Measurements from ENCODE around the gene PFKL. TPM values are rescaled to one million over a fixed set of nuclear protein-coding genes. Genes with fewer than 3 reads are reported as not detected.

Gene PFKL
- total and polyA plus RNA-seq, 2 of the 8 experiments (the other 6 are each of a cell fraction or from before 2014, with no cell fraction given): 80.2 to 82.3 TPM

DNA sequence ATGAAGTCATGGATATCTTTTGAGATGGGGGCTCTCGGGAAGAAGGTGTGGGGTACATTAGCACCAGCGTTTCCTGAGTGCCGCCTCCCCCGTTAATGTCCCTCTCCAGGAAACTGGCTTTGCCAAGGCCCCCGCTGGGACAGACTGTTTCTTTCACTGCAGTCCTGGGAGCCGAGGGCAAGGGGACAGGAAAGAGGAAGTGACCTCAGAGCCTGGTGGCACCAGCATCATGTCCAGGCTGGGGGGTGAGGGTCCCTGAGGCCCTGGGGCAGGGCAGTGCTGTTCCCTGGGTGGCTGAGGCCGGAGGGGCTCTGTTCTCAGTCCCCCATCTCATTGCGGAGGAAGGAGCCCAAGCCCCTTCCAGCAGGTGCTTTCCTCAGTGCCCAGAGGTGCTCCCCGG is 5.8 kb downstream of the PFKL start (continued):
- TF ChIP-seq MAFK (IDR thresholded peaks at IDR 0.05; ENCODE audit: low read depth, low read length) (no peak), RXRA (IDR thresholded peaks at IDR 0.05; ENCODE audit: insufficient read depth, low read depth, low read length) (no peak), EP300 (IDR thresholded peaks at IDR 0.05; ENCODE audit: borderline replicate concordance in 1 of 2, low read depth in 2 of 2, low read length in 2 of 2) (no peak), TBP (IDR thresholded peaks at IDR 0.05; ENCODE audit: low read depth, low read length) (no peak), POU5F1 (IDR thresholded peaks at IDR 0.05; ENCODE audit: low read depth, low read length) (no peak), FOSL1 (IDR thresholded peaks at IDR 0.05; ENCODE audit: insufficient read depth, low read depth, low read length) (no peak)

Measured in H1 (cell line).